Occipital lobe (tissue), 2 donors: ENCODE results near the gene FNDC5. TPM values are rescaled to one million over a fixed set of nuclear protein-coding genes. Genes with fewer than 3 reads are reported as not detected.

Experiments
- DNase-seq: peaks from one replicate; lab custom pipeline; 2025; lab: John Stamatoyannopoulos, UW
- total RNA-seq: library from RNA; depleted of rRNA; stranded (reverse); fragments of >200 nt; gene quantifications from one replicate; pipeline ENCODE4 v1.2.3, GENCODE V29; 2014

FNDC5 gene
- total RNA-seq, 1 donor from 2014 or later: 17.0 TPM

DNA sequence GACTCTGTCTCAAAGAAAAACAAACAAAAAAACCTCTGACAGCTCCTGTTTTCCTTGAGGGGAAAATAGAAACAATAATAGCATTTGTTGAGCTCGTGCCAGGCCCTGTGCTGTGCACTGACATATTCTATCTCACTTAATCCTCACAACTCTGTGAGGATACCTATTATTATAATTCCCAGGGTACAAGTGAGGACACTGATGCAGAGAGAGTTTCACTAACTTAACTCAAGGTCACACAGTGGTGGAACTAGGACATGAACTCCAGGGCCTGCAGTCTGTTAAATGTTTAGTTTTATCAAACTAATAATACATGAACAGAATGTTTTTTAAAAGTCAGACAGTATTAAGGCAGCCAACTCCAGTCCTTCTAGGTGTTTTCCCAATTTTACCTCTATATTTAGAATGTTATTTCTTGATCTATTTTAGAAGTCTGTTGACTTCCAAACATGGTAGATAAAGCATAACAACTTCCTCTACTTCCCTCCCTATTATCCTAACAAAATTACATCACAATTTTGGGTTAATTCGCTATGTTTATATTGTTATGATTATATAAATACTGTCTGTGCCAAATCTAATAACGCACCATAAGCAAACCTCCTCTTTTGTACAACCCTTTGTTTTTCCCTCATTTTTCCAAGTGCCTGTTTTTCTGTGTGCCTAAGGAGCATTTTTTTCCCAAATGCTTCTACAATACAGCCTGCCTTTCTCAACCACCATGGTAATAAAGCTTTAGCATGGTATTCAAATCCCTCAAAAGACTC is 4.9 kb downstream of the FNDC5 start:
- no peak for DNase-seq

GRCh38 chr1:32864375-32865019 is 6.2 kb downstream of the FNDC5 start:
- DNase-seq: no peak

- no peak for DNase-seq
Observed at GRCh38 chr1:32863881-32864245, 6.8 kb downstream of the FNDC5 start.

DNA sequence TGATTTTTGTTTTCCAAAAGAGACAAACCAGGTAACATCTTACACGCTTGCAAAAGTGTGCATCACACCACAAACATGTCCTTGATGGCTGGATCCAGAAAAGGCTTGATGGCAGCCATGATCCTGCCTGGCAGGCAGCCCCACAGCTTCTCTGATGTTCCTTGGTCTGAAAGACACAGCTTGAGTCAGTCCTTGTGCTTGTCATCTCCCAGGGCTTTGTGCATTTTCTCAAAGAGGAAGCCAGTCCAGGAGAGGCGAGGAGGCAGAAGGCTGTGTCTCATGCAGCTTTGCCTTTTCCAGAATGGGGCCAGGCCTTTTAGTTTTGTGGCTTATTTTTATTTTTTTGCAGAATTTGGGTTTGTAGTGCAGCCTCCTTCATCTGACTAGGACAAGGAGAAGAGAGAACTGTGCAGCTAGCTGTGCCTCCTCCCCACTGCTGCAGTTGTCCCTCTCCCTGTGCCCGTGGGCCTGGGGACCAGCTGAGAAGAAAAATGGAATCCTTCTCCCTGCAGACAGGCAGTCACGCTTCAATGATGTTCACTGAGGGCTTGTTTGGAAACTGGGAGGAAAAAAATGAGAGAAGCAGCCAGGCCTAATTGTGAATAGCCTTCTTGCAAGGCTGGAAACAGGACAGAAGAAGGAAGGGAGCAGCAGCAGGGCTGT is 7.4 kb downstream of the FNDC5 start:
- no peak for DNase-seq

DNA sequence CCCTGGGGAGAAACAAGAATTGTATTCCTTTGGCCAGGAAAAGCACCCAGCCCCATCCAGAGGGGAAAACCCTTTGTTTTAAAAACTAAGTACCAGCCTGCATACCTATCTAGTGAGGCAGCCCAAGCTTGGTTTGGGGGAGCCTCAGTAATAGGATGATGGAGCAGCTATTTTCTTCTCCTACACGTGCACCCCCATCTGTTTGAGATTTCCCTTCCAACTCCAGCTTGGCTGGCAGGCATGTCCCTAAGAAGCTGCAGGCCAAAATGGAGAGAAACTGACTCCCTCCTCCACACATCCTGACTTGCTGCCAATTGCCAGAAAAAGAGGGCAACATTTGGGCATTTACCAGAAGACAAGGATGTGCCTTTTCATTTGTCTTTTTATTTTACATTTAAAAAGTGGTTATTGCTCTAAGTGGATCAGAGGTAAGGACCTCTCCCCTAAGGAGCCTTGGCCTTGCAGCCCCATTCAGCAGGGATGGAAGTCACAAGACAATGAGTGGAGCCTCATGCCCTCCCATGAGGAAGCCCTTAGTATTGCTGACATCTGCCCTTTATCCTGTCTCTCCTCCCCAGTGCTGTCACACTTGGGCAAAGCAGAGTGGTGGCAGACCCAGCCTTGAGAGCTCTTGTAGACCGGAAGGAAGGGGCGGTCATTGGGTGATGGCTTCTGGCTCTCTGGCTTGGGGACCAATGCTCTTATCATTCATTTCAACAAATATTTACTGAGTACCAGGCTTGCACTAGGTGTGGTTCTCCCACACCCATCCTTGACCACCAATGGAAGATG is 8.6 kb downstream of the FNDC5 start:
- peak; percentile 54 for DNase-seq

GRCh38 chr1:32860566-32860965 is 10.1 kb downstream of the FNDC5 start:
- no peak for DNase-seq

GRCh38 chr1:32859915-32860314 is 10.8 kb downstream of the FNDC5 start:
- DNase-seq: no peak

- DNase-seq: no peak
Observed at GRCh38 chr1:32858791-32859190, 11.9 kb downstream of the FNDC5 start.

GRCh38 chr1:32858136-32858535 is 12.6 kb downstream of the FNDC5 start:
- DNase-seq: no peak

DNA sequence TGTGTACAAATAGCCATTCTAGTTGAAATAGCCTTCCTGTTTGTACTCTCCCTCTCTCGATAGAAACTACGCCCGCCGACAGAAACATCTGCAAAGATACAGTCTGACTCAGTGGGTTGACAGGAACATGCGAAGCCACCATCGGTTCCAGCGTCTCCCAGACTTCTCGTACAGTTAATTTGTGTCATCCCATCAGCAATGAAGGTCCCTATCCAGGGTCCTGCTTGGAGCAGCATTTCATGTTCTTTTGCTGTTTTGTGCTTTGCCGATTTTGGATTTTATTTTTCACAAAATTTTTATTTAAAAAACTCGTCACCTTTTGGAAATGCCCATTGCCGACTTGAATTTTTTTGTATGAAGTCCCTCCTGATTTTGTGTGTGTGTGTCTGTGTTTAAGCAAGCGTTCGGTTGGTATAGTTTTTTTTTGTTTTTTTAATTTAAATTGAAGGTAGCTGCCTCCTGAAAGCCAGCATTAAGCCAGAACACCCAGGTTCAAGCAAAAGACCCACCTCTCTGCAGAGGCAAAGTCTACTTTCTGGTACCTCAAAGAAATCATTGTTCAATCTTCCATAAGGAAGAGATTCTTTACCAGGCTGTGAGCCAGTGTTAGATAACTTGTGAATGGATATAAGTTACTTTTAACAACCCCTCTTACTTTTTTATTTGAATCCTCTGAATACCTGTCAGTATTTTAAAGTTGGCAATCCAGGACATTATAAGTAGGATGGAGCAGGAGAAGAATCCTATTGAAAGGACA is 14.7 kb downstream of the FNDC5 start:
- no peak for DNase-seq

- DNase-seq: no peak
Observed at GRCh38 chr1:32848354-32849063, 22.2 kb downstream of the FNDC5 start.

- no peak for DNase-seq
Observed at GRCh38 chr1:32831878-32832277, 38.8 kb downstream of the FNDC5 start.

GRCh38 chr1:32830092-32830852 is 40.4 kb downstream of the FNDC5 start:
- no peak for DNase-seq

DNA sequence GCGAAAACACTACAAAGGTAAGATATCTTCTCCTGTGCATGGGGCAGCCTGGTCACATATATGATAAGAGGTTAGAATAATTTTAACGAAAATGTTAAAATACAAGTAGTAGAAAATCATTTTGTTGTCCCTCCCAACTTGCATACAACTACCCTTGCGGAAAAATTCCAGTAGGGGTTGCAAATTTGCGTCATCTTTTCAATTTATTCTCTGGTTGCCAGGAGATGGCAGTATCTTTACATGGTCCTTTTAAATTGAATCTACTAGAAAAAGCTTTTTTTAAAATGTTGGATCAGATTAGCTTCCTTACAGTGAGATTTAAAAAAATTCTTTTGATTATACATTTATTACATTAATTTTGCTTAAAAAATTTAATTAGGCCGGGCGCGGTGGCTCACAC is 42.4 kb downstream of the FNDC5 start:
- DNase-seq: no peak

DNA sequence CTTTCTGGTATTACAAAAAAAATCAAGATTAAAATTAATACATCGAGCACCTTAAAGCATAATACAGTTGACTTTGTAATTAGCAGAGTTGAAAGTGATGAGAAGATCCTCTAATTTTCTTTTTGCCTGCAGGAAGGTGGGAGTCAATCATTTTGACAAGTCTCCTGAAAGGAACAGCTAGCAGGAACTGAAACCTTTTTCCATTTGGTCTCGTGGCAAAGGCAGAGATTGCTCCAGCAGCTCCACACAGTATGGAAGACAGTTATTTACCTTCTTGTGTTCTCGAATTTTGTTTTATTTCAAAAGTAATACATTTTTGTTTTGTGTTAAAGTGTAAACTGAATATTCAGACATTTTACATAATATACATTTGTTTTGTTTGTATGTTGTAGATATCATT is 45.5 kb downstream of the FNDC5 start:
- DNase-seq: no peak

GRCh38 chr1:32818804-32819541 is 51.7 kb downstream of the FNDC5 start:
- DNase-seq: no peak

GRCh38 chr1:32817815-32818786 is 52.6 kb downstream of the FNDC5 start:
- DNase-seq: peak; percentile 24
